HL-60 (cell line): Measurements from ENCODE around the gene HNRNPL.
"Not testable (repeated sequence)": the region's sequence is repeated elsewhere in the genome, so short reads cannot be mapped to it uniquely, and the experiment has no call there.

Source experiments
- DNase-seq, 2 experiments: peaks; one replicate each; pipeline ENCODE4 v3.0.0-alpha.2; 2010 to 2020; ENCODE audit warnings: low read depth in 1 of 2, low spot score in 1 of 2
- H3K27ac ChIP-seq: fragments of 250-450 bp; sonication (Bioruptor Pico); replicated peaks from 2 replicates; pipeline ENCODE4 v1.5.1; 2020; ENCODE audit warnings: mild to moderate bottlenecking, moderate library complexity
- H3K27me3 ChIP-seq: fragments of 250-450 bp; sonication (Bioruptor Pico); 2 replicates; pipeline ENCODE4 v1.5.1; 2021; ENCODE audit warnings: mild to moderate bottlenecking, moderate library complexity; ENCODE audit not compliant: insufficient read depth, poor library complexity, severe bottlenecking
- H3K4me3 ChIP-seq: replicated peaks from 2 replicates; pipeline ENCODE4 v1.5.1; 2011; ENCODE audit warnings: mild to moderate bottlenecking, control low read depth, low read length; ENCODE audit not compliant: insufficient read depth
- GABPA ChIP-seq: IDR thresholded peaks from 2 replicates; pipeline ENCODE4 v1.6.1; 2012; ENCODE audit warnings: low read depth
- POLR2AphosphoS5 ChIP-seq: IDR thresholded peaks from 2 replicates; pipeline ENCODE4 v1.6.1; 2012; ENCODE audit warnings: low read depth
- SPI1 ChIP-seq: IDR thresholded peaks from 2 replicates; pipeline ENCODE4 v1.6.1; 2012; ENCODE audit warnings: low read depth, mild to moderate bottlenecking, borderline replicate concordance
- TF ChIP-seq, protein P1 (sequence below): IDR thresholded peaks from one replicate; pipeline ENCODE4 v1.5.1; 2011; ENCODE audit warnings: low read length, control low read depth, inconsistent platforms; ENCODE audit not compliant: insufficient read depth
- TF ChIP-seq, protein P2 (sequence below): IDR thresholded peaks from 2 replicates; pipeline ENCODE4 v1.6.1; 2012; ENCODE audit warnings: low read depth; ENCODE audit not compliant: insufficient replicate concordance

Gene HNRNPL

DNA sequence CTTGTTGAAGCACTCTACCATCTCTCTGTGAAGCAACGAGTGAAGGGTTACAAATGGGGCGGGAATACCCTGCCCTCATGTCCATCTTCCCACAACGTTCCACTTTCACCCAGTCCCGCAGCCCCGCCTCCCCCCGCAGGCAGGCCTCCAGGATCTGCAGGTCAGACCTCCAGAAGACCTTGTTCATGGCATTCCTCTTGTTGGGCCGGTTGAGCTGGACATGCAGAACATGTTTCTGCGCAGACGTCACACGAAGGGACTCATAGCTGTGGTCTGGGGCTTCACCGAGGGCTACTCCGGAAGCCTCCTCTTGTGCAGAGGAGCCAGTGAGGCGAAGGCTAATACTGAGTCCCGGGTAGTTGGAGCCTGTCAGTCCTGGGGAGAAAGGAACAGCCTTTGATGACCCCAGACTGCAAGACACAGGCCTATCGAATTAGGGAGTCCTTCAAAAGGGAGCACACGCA, 18.6 kb downstream of the HNRNPL start:
- H3K4me3 ChIP-seq: peak overlapping the region; percentile 78
- DNase-seq: peak in 1 of 2 experiments; percentile 45
- TF ChIP-seq SPI1 (no peak), POLR2AphosphoS5 (no peak)
- TF ChIP-seq, protein P1, sequence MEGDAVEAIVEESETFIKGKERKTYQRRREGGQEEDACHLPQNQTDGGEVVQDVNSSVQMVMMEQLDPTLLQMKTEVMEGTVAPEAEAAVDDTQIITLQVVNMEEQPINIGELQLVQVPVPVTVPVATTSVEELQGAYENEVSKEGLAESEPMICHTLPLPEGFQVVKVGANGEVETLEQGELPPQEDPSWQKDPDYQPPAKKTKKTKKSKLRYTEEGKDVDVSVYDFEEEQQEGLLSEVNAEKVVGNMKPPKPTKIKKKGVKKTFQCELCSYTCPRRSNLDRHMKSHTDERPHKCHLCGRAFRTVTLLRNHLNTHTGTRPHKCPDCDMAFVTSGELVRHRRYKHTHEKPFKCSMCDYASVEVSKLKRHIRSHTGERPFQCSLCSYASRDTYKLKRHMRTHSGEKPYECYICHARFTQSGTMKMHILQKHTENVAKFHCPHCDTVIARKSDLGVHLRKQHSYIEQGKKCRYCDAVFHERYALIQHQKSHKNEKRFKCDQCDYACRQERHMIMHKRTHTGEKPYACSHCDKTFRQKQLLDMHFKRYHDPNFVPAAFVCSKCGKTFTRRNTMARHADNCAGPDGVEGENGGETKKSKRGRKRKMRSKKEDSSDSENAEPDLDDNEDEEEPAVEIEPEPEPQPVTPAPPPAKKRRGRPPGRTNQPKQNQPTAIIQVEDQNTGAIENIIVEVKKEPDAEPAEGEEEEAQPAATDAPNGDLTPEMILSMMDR: no peak
- TF ChIP-seq, protein P2, sequence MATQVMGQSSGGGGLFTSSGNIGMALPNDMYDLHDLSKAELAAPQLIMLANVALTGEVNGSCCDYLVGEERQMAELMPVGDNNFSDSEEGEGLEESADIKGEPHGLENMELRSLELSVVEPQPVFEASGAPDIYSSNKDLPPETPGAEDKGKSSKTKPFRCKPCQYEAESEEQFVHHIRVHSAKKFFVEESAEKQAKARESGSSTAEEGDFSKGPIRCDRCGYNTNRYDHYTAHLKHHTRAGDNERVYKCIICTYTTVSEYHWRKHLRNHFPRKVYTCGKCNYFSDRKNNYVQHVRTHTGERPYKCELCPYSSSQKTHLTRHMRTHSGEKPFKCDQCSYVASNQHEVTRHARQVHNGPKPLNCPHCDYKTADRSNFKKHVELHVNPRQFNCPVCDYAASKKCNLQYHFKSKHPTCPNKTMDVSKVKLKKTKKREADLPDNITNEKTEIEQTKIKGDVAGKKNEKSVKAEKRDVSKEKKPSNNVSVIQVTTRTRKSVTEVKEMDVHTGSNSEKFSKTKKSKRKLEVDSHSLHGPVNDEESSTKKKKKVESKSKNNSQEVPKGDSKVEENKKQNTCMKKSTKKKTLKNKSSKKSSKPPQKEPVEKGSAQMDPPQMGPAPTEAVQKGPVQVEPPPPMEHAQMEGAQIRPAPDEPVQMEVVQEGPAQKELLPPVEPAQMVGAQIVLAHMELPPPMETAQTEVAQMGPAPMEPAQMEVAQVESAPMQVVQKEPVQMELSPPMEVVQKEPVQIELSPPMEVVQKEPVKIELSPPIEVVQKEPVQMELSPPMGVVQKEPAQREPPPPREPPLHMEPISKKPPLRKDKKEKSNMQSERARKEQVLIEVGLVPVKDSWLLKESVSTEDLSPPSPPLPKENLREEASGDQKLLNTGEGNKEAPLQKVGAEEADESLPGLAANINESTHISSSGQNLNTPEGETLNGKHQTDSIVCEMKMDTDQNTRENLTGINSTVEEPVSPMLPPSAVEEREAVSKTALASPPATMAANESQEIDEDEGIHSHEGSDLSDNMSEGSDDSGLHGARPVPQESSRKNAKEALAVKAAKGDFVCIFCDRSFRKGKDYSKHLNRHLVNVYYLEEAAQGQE: no peak

DNA sequence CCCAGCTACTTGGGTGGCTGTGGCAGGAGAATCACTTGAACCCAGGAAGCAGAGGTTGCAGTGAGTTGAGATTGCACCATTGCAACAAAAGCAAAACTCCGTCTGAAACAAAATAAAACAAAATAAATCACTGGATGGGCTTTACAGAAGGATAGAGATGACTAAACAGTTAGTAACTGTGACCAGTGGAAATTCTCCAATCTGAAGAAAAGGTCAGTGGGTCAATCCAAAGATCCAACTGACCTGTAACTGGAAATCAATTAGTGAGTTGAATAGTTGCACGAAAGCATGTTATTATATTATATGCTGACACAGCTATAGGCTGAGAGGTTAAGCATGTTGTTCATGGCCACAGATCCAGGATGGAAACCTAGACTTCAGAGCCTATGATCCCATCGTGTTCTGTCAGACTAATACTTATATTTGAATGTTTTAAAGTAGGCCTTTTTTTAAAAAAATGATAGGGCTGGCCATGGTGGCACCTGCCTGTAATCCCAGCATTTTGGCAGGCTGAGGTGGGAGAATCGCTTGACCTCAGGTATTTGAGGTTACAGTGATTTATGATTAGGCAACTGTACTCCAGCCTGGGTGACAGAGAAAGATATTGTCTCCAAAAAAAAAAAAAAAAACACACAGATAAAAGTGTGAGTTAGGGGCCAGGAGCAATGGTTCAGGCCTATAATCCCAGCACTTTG, 19.6 kb downstream of the HNRNPL start:
- H3K27me3 ChIP-seq: no peaks in the 10 kb centered on the region
- H3K4me3 ChIP-seq: no peak overlapping the region
- TF ChIP-seq, protein P1: no peak
- TF ChIP-seq SPI1 (no peak), GABPA (no peak), POLR2AphosphoS5 (no peak)
- TF ChIP-seq, protein P2: no peak
- DNase-seq: no peak
- H3K27ac ChIP-seq: peak overlapping the region; percentile 48; the same call in 1 of the 2 replicates

More for the DNA sequence above, 18.6 kb downstream of the HNRNPL start:
- H3K27me3 ChIP-seq: no peaks in the 10 kb centered on the region
- peak overlapping the region; percentile 84 for H3K27ac ChIP-seq

DNA sequence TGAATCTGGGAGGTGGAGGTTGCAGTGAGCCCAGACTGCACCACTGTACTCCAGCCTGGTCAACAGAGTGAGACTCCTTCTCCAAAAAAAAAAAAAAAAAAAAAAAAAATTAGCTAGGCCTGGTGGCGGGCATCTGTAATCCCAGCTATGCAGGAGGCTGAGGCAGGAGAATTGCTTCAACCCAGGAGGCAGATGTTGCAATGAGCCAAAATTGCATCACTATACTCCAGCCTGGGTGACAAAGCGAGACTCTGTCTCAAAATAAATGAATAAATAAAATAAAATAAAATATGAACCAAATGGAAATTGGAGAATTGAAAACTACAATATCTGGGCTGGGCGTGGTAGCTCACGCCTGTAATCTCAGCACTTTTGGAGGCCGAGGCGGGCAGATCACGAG, 20.6 kb downstream of the HNRNPL start:
- not testable (repeated sequence) for H3K4me3 ChIP-seq, H3K27me3 ChIP-seq
- H3K27ac ChIP-seq: peak overlapping the region; percentile 48
- peak; percentile 83 to 87 for DNase-seq
- TF ChIP-seq POLR2AphosphoS5: 0 out of 2 replicates have a peak, but pooled peaks have one; percentile 28

DNA sequence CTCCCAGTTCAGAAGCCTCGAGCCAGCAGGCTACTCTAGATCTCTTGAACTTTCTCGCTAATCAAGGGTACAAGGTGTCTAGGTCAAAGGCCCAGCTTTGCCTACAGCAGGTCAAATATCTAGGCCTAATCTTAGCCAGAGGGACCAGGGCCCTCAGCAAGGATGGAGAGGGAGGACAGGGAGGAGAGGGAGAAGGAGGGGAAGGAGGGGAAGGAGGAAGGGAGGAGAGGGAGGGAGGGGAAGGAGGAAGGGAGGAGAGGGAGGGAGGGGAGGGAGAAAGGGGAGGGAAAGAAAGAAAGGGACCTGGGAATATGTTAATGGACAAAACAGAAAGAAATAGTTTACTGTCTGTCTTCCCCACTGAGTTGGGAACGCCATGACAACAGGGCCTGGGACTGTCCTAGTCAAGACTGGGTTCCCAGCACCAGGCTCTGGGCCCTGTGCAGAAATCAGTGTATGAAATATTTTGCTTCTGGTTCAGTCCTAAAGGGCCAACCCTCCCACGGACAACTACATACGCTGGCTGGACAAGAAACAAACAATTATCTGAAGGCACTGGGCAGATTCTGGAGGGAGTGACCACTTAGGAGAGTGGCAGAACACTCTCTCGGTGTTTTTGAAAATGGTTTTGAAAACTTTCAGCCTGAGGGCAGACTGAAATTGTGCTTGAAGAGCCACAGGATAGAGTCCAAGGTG, 22.8 kb downstream of the HNRNPL start:
- TF ChIP-seq GABPA: no peak
- TF ChIP-seq, protein P2: no peak
- TF ChIP-seq, protein P1: no peak
- no peak for TF ChIP-seq SPI1
- no peak for TF ChIP-seq POLR2AphosphoS5
- Histone ChIP-seq H3K27ac (no peak overlapping the region), H3K4me3 (no peak overlapping the region), H3K27me3 (no peaks in the 10 kb centered on the region)
- no peak for DNase-seq

DNA sequence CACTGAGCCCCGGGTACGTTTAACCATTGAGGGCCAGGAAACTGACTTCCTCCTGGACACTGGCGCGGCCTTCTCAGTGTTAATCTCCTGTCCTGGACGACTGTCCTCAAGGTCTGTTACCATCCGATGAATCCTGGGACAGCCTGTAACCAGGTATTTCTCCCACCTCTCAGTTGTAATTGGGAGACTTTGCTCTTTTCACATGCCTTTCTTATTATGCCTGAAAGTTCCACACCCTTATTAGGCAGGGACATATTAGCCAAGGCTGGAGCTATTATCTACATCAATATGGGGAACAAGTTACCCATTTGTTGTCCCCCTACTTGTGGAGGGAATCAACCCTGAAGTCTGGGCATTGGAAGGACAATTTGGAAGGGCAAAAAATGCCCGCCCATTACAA, 23.9 kb downstream of the HNRNPL start:
- not testable (repeated sequence) for H3K4me3 ChIP-seq, H3K27ac ChIP-seq, DNase-seq, H3K27me3 ChIP-seq
